Measurements from ENCODE around the gene NUDT3. TPM values are rescaled to one million over a fixed set of nuclear protein-coding genes. Genes with fewer than 3 reads are reported as not detected.

Gene NUDT3
- total RNA-seq, 1 experiment from 2014 or later: 25.2 TPM

- Histone ChIP-seq H2AFZ (ENCODE audit: low read depth, low read length, poor library complexity, severe bottlenecking) (no peak overlapping the region), H3K9ac (ENCODE audit: low read length) (no peak overlapping the region), H3K36me3 (ENCODE audit: control insufficient read depth in 1 of 2, insufficient read depth in 2 of 2, low read length in 2 of 2) (no peaks in the 10 kb centered on the region), H3K4me1 (ENCODE audit: control insufficient read depth in 1 of 2, insufficient read depth in 2 of 2, low read length in 2 of 2) (no peaks in the 10 kb centered on the region), H3K79me2 (ENCODE audit: insufficient read depth, low read length) (peaks cover 92% of the 10 kb centered on the region), H3K4me3 (replicated peaks in 1 of 2; ENCODE audit: low read depth in 1 of 2, low read length in 2 of 2) (no peak overlapping the region), H3K9me2 (ENCODE audit: insufficient read depth) (no peaks in the 10 kb centered on the region), H3K4me2 (ENCODE audit: low read length) (no peak overlapping the region), H4K20me1 (ENCODE audit: insufficient read depth) (peaks cover 23% of the 10 kb centered on the region; the same call in 1 of the 2 replicates), H3K27me3 (ENCODE audit: insufficient read depth, low read length) (no peaks in the 10 kb centered on the region), H3K9me3 (ENCODE audit: control insufficient read depth in 1 of 2, insufficient read depth in 1 of 2, low read depth in 1 of 2, low read length in 2 of 2) (no peaks in the 10 kb centered on the region), H3K27ac (ENCODE audit: low read depth, low read length) (no peak overlapping the region)
- ChIA-PET POLR2A (no interaction called here), RAD21 (ENCODE audit: low non-redundant PET in 1 of 2, low total read pairs in 2 of 2, uncharacterized antibody in 2 of 2, unreplicated experiment in 2 of 2) (no interaction called here), CTCF (no interaction called here)
- TF ChIP-seq, protein P1, sequence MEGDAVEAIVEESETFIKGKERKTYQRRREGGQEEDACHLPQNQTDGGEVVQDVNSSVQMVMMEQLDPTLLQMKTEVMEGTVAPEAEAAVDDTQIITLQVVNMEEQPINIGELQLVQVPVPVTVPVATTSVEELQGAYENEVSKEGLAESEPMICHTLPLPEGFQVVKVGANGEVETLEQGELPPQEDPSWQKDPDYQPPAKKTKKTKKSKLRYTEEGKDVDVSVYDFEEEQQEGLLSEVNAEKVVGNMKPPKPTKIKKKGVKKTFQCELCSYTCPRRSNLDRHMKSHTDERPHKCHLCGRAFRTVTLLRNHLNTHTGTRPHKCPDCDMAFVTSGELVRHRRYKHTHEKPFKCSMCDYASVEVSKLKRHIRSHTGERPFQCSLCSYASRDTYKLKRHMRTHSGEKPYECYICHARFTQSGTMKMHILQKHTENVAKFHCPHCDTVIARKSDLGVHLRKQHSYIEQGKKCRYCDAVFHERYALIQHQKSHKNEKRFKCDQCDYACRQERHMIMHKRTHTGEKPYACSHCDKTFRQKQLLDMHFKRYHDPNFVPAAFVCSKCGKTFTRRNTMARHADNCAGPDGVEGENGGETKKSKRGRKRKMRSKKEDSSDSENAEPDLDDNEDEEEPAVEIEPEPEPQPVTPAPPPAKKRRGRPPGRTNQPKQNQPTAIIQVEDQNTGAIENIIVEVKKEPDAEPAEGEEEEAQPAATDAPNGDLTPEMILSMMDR (IDR thresholded peaks at IDR 0.05 in 2 of 3, conservative IDR thresholded peaks at IDR 0.05 in 1 of 3; ENCODE audit: borderline replicate concordance in 1 of 3, insufficient read depth in 1 of 3, low read depth in 2 of 3, low read length in 2 of 3): no peak
- TF ChIP-seq EGR1 (IDR thresholded peaks at IDR 0.05; ENCODE audit: low read depth): no peak
- ATAC-seq (no peak), DNase-seq (ENCODE audit: low read depth, low spot score) (no peak)
- intact Hi-C loops (cut with micrococcal nuclease): no loop called here
- BruUV-seq (replicated peaks): no TSS peak
Observed at GRCh38 chr6:34347303-34347702, 45.2 kb downstream of the NUDT3 start.

GRCh38 chr6:34346175-34347119 lies 46.0 kb downstream of the NUDT3 start:
- RAD21 ChIA-PET (ENCODE audit: low non-redundant PET in 1 of 2, low total read pairs in 2 of 2, uncharacterized antibody in 2 of 2, unreplicated experiment in 2 of 2): interaction anchor here in 1 of 2 experiments (0.6 kb wide), 1 partner anchor 169 kb away, joined by 3 read pairs; no protein-coding TSS in a partner anchor
- ATAC-seq: no peak
- Histone ChIP-seq H4K20me1 (ENCODE audit: insufficient read depth) (peaks cover 23% of the 10 kb centered on the region; the same call in 1 of the 2 replicates), H3K27ac (ENCODE audit: low read depth, low read length) (no peak overlapping the region), H3K4me2 (ENCODE audit: low read length) (no peak overlapping the region), H3K79me2 (ENCODE audit: insufficient read depth, low read length) (peaks cover 91% of the 10 kb centered on the region), H3K9me2 (ENCODE audit: insufficient read depth) (no peaks in the 10 kb centered on the region), H2AFZ (ENCODE audit: low read depth, low read length, poor library complexity, severe bottlenecking) (no peak overlapping the region), H3K9ac (ENCODE audit: low read length) (no peak overlapping the region), H3K4me3 (replicated peaks in 1 of 2; ENCODE audit: low read depth in 1 of 2, low read length in 2 of 2) (no peak overlapping the region), H3K4me1 (ENCODE audit: control insufficient read depth in 1 of 2, insufficient read depth in 2 of 2, low read length in 2 of 2) (peaks cover 0 to 6% of the 10 kb centered on the region in 2 experiments; a peak in 1 of 4 replicates), H3K27me3 (ENCODE audit: insufficient read depth, low read length) (no peaks in the 10 kb centered on the region), H3K9me3 (ENCODE audit: control insufficient read depth in 1 of 2, insufficient read depth in 1 of 2, low read depth in 1 of 2, low read length in 2 of 2) (no peaks in the 10 kb centered on the region), H3K36me3 (ENCODE audit: control insufficient read depth in 1 of 2, insufficient read depth in 2 of 2, low read length in 2 of 2) (peaks cover 0 to 1% of the 10 kb centered on the region in 2 experiments; a peak in 1 of 4 replicates)
- POLR2A ChIA-PET: no interaction called here
- CTCF ChIA-PET: no interaction called here
- no TSS peak for BruUV-seq (replicated peaks)
- intact Hi-C loops (cut with micrococcal nuclease): no loop called here
- no peak for DNase-seq (ENCODE audit: low read depth, low spot score)
- TF ChIP-seq FOSL1 (IDR thresholded peaks at IDR 0.05; ENCODE audit: low read depth): no peak
- no peak for TF ChIP-seq TCF7L2 (IDR thresholded peaks at IDR 0.05; ENCODE audit: borderline replicate concordance, extremely low read depth, insufficient read depth, insufficient read length)
- no peak for TF ChIP-seq EZH2 (IDR thresholded peaks at IDR 0.05)
- no peak for TF ChIP-seq MAX (IDR thresholded peaks at IDR 0.05)
- TF ChIP-seq JUND (IDR thresholded peaks at IDR 0.05): no peak
- TF ChIP-seq POLR2AphosphoS5 (IDR thresholded peaks at IDR 0.05; ENCODE audit: low read depth, low read length): no peak
- TF ChIP-seq, protein P1 (IDR thresholded peaks at IDR 0.05 in 2 of 3, conservative IDR thresholded peaks at IDR 0.05 in 1 of 3; ENCODE audit: borderline replicate concordance in 1 of 3, insufficient read depth in 1 of 3, low read depth in 2 of 3, low read length in 2 of 3): no peak
- no peak for TF ChIP-seq SIN3A (IDR thresholded peaks at IDR 0.05; ENCODE audit: low read depth)
- no peak for TF ChIP-seq EZH2phosphoT487 (IDR thresholded peaks at IDR 0.05; ENCODE audit: borderline replicate concordance)
- no peak for TF ChIP-seq ELF1 (IDR thresholded peaks at IDR 0.05; ENCODE audit: borderline replicate concordance, low read depth)
- TF ChIP-seq ZFX (IDR thresholded peaks at IDR 0.05): no peak
- no peak for TF ChIP-seq SRF (IDR thresholded peaks at IDR 0.05; ENCODE audit: low read depth)
- TF ChIP-seq CEBPB (IDR thresholded peaks at IDR 0.05; ENCODE audit: low read depth): no peak

All from HCT116 (cell line).